GM12878 (cell line): ENCODE results near the gene ANTXR1. TPM values are rescaled to one million over a fixed set of nuclear protein-coding genes. Genes with fewer than 3 reads are reported as not detected.

ENCODE experiments used
- ATAC-seq: fragments of 200-7000 bp; cut with Tn5 transposase; 3 replicates; pipeline ENCODE4 v1.9.1; 2020; ENCODE audit warnings: mild to moderate bottlenecking, moderate library complexity
- BruUV-seq: library from RNA; stranded (reverse); fragments of 400-500 nt; replicated peaks from 2 replicates; lab custom pipeline; 2021; lab: Mats Ljungman, UMichigan
- CTCF ChIA-PET: fragments of 300-600 bp; sonication (Branson Sonifier 250); formaldehyde crosslinking; extraction: SDS; loops from one replicate; lab custom pipeline; 2021; ENCODE audit warnings: inconsistent platforms; lab: Yijun Ruan, JAX
- POLR2A ChIA-PET: fragments of 350-600 bp; formaldehyde crosslinking; extraction: SDS; loops from one replicate; lab custom pipeline; 2021; ENCODE audit warnings: inconsistent platforms; lab: Charles Lee
- RAD21 ChIA-PET: fragments of 300-600 bp; sonication (Branson Sonifier 250); formaldehyde crosslinking; loops from one replicate; lab custom pipeline; 2023; ENCODE audit warnings: antibody characterized with exemption; ENCODE audit not compliant: unreplicated experiment; lab: Charles Lee
- SMC1A ChIA-PET: fragments of 300-600 bp; sonication (Branson Sonifier 250); formaldehyde crosslinking; loops from one replicate; lab custom pipeline; 2023; ENCODE audit not compliant: unreplicated experiment, uncharacterized antibody; lab: Charles Lee
- DNase-seq: peaks from one replicate; pipeline ENCODE4 v3.0.0-alpha.2; 2011; ENCODE audit warnings: low read depth, low spot score
- FAIRE-seq: peaks from 3 replicates; lab custom pipeline; 2011; peaks lifted over from hg19 to GRCh38; lab: Jason Lieb, UNC
- H2AFZ ChIP-seq: 2 replicates; pipeline ENCODE4 v1.6.0; 2011; ENCODE audit warnings: low read depth, low read length, control low read depth; ENCODE audit not compliant: control insufficient read depth
- H3K27ac ChIP-seq: 2 replicates; pipeline ENCODE4 v1.5.1; 2011; ENCODE audit warnings: control low read depth; ENCODE audit not compliant: control insufficient read depth, insufficient read depth
- H3K27me3 ChIP-seq, 2 experiments: replicated peaks in 1 of 2; 2 replicates each; pipeline versions ENCODE4 v1.6.0 to v1.6.1; 2011; ENCODE audit warnings: low read length in 1 of 2; ENCODE audit not compliant: control insufficient read depth in 2 of 2, insufficient read depth in 2 of 2
- H3K36me3 ChIP-seq, 2 experiments: 2 replicates each; pipeline ENCODE4 v1.5.1; 2011; ENCODE audit warnings: low read length in 1 of 2; ENCODE audit not compliant: control insufficient read depth in 2 of 2, insufficient read depth in 2 of 2
- H3K4me1 ChIP-seq: 2 replicates; pipeline ENCODE4 v1.6.1; 2011; ENCODE audit warnings: mild to moderate bottlenecking, low read length, moderate library complexity, mixed read lengths; ENCODE audit not compliant: control insufficient read depth, insufficient read depth
- H3K4me2 ChIP-seq: 2 replicates; pipeline ENCODE4 v1.6.0; 2011; ENCODE audit warnings: control low read depth; ENCODE audit not compliant: control insufficient read depth, insufficient read depth
- H3K4me3 ChIP-seq: fragments of 200-600 bp; sonication (generic); 2 replicates; pipeline ENCODE4 v1.5.1; 2016
- H3K79me2 ChIP-seq: 2 replicates; pipeline ENCODE4 v1.6.0; 2011; ENCODE audit warnings: low read length; ENCODE audit not compliant: control insufficient read depth, insufficient read depth
- H3K9ac ChIP-seq: 2 replicates; pipeline ENCODE4 v1.8.0; 2011; ENCODE audit warnings: low read length, control low read depth, mixed read lengths; ENCODE audit not compliant: control insufficient read depth, insufficient read depth
- H3K9me3 ChIP-seq: replicated peaks from 3 replicates; pipeline ENCODE4 v1.5.1; 2011; ENCODE audit warnings: mild to moderate bottlenecking, low read length; ENCODE audit not compliant: control insufficient read depth, insufficient read depth
- H4K20me1 ChIP-seq: 2 replicates; pipeline ENCODE4 v1.6.0; 2011; ENCODE audit not compliant: control insufficient read depth, insufficient read depth
- BRCA1 ChIP-seq: IDR thresholded peaks from 2 replicates; pipeline ENCODE4 v1.6.1; 2011; ENCODE audit warnings: low read depth, low read length, improper control_type of control experiment
- CHD2 ChIP-seq: IDR thresholded peaks from 2 replicates; pipeline ENCODE4 v1.6.1; 2011; ENCODE audit warnings: low read depth, low read length, improper control_type of control experiment, borderline replicate concordance
- CTCF ChIP-seq, 3 experiments: IDR thresholded peaks in 2 of 3; conservative IDR thresholded peaks in 1 of 3; 2 replicates each; pipeline ENCODE4 v1.5.1; 2011; ENCODE audit warnings: low read depth in 3 of 3, low read length in 3 of 3, mild to moderate bottlenecking in 3 of 3, control low read depth in 2 of 3, moderate library complexity in 2 of 3, inconsistent platforms in 1 of 3, mixed read lengths in 1 of 3; ENCODE audit not compliant: control insufficient read depth in 2 of 3, insufficient read depth in 1 of 3; ENCODE audit errors: extremely low read depth in 1 of 3
- E4F1 ChIP-seq: fragments of 450-650 bp; IDR thresholded peaks from 2 replicates; pipeline ENCODE4 v1.6.1; 2018; ENCODE audit warnings: borderline replicate concordance, mild to moderate bottlenecking; ENCODE audit not compliant: partially characterized antibody
- KDM1A ChIP-seq: fragments of 200-600 bp; sonication (generic); IDR thresholded peaks from 2 replicates; pipeline ENCODE4 v1.6.1; 2016; ENCODE audit warnings: borderline replicate concordance
- MTA2 ChIP-seq: fragments of 450-650 bp; IDR thresholded peaks from 2 replicates; pipeline ENCODE4 v1.6.1; 2016; ENCODE audit warnings: low read depth, mild to moderate bottlenecking, moderate library complexity
- MYC ChIP-seq: IDR thresholded peaks from 2 replicates; pipeline ENCODE4 v1.6.1; 2011; ENCODE audit warnings: mild to moderate bottlenecking, low read length, moderate library complexity, inconsistent platforms; ENCODE audit not compliant: insufficient read depth, insufficient replicate concordance, insufficient read length, severe bottlenecking
- POLR2AphosphoS5 ChIP-seq: IDR thresholded peaks from 2 replicates; pipeline ENCODE4 v1.6.1; 2011; ENCODE audit warnings: mild to moderate bottlenecking, low read length, inconsistent platforms
- YY1 ChIP-seq: IDR thresholded peaks from 2 replicates; pipeline ENCODE4 v1.6.1; 2011; ENCODE audit warnings: low read depth, mild to moderate bottlenecking, low read length
- ZNF592 ChIP-seq: fragments of 450-650 bp; IDR thresholded peaks from 2 replicates; pipeline ENCODE4 v1.6.1; 2017; ENCODE audit warnings: mild to moderate bottlenecking, moderate library complexity
- ZSCAN29 ChIP-seq: fragments of 450-650 bp; IDR thresholded peaks from 2 replicates; pipeline ENCODE4 v1.6.1; 2017; ENCODE audit warnings: mild to moderate bottlenecking, moderate library complexity
- WGBS: methylation state at CpG from one replicate; pipeline ENCODE4 v1.1.6; 2016; ENCODE audit warnings: low lambda C conversion rate; ENCODE audit not compliant: insufficient replicate concordance, insufficient coverage; ENCODE audit errors: missing lambda C conversion rate; 5-methylcytosine and 5-hydroxymethylcytosine counted together
- in situ Hi-C: fragments of 300-500 bp; cut with MboI; formaldehyde crosslinking; loops from 9 replicates; pipeline ENCODE4 v1.14.3; 2018; ENCODE audit warnings: mixed read lengths
- intact Hi-C: fragments of 100-400 bp; cut with micrococcal nuclease; formaldehyde crosslinking; loops from one replicate; pipeline ENCODE4 v1.14.2; 2022; ENCODE audit not compliant: unreplicated experiment
- polyA plus RNA-seq, 11 experiments: library from polyadenylated mRNA; depleted of rRNA in 4 of 11; unstranded in 6 of 11; stranded (reverse) in 5 of 11; fragments of >200 nt; fragmentation: Nextera tagmentation in 4 of 11; fragmentation: Illumina TruSeq in 1 of 11; extraction: Ambion mirVana in 4 of 11; extraction: Trizol in 1 of 11; gene quantifications; 1 replicate in 1 of 11; 2 replicates in 10 of 11; pipeline versions ENCODE4 v1.2.1 to v1.2.3, GENCODE V29; 2011 to 2016; ENCODE audit warnings: inconsistent platforms in 2 of 11, missing spikeins in 2 of 11, low read depth in 1 of 11
- total RNA-seq, 4 experiments: library from RNA; depleted of rRNA in 3 of 4; stranded (reverse); fragments of >200 nt in 3 of 4; fragmentation: Illumina TruSeq in 1 of 4; extraction: Trizol in 1 of 4; gene quantifications; 2 replicates each; pipeline versions ENCODE4 v1.2.1 to v1.2.3, GENCODE V29; 2013 to 2021

The ANTXR1 gene
- total and polyA plus RNA-seq, 10 of the 15 experiments (the other 5 are each of a cell fraction or from before 2014, with no cell fraction given): 0.09 to 0.26 TPM; not detected in 8

GRCh38 chr2:69208023-69208595, 195.1 kb downstream of the ANTXR1 start (continued):
- TF ChIP-seq CTCF (IDR thresholded peaks at IDR 0.05 in 2 of 3, conservative IDR thresholded peaks at IDR 0.05 in 1 of 3; ENCODE audit: control insufficient read depth in 2 of 3, extremely low read depth in 1 of 3, insufficient read depth in 1 of 3, low read depth in 3 of 3, low read length in 3 of 3): 0 out of 6 replicates have a peak, but pooled peaks of 1 of the 3 experiments have one; percentile 4

GRCh38 chr2:69209482-69209881, 196.5 kb downstream of the ANTXR1 start:
- Histone ChIP-seq H3K4me3 (no peak overlapping the region), H3K4me2 (no peak overlapping the region), H3K27ac (no peak overlapping the region), H3K27me3 (peaks cover 3 to 6% of the 10 kb centered on the region in 2 experiments; a peak in 3 of 4 replicates), H4K20me1 (no peaks in the 10 kb centered on the region), H3K9ac (no peak overlapping the region), H3K36me3 (no peaks in the 10 kb centered on the region), H3K79me2 (no peaks in the 10 kb centered on the region), H3K4me1 (no peaks in the 10 kb centered on the region)
- ChIA-PET RAD21 (no interaction called here), POLR2A (no interaction called here), SMC1A (no interaction called here), CTCF (no interaction called here)
- in situ Hi-C loops: no loop called here
- DNase-seq: no peak
- 32% methylated on average over 3 of the region's 3 CpGs for WGBS
- no peak for TF ChIP-seq CHD2
- no peak for TF ChIP-seq KDM1A
- no peak for TF ChIP-seq ZNF592
- TF ChIP-seq YY1: no peak
- no peak for TF ChIP-seq MYC
- no peak for TF ChIP-seq POLR2AphosphoS5
- TF ChIP-seq ZSCAN29: no peak
- no peak for TF ChIP-seq BRCA1
- TF ChIP-seq MTA2: no peak
- TF ChIP-seq E4F1: no peak
- TF ChIP-seq, all 136 proteins: peak for 0
- FAIRE-seq (no peak), ATAC-seq (no peak)
- no TSS peak for BruUV-seq
- no peak overlapping the region for H2AFZ ChIP-seq
- H3K9me3 ChIP-seq: no peaks in the 10 kb centered on the region
- intact Hi-C loops: no loop called here
